HepG2 (cell line): ENCODE results near the gene DDX23. TPM values are rescaled to one million over a fixed set of nuclear protein-coding genes. Genes with fewer than 3 reads are reported as not detected.

Experiments
- ATAC-seq: fragments of 200-7000 bp; cut with Tn5 transposase; 3 replicates; pipeline ENCODE4 v1.9.1; 2020; ENCODE audit warnings: mild to moderate bottlenecking, moderate library complexity
- BruUV-seq: library from RNA; stranded (reverse); fragments of 400-500 nt; replicated peaks from 2 replicates; lab custom pipeline; 2021; lab: Mats Ljungman, UMichigan
- CTCF ChIA-PET: fragments of 300-600 bp; formaldehyde crosslinking; extraction: SDS; loops from one replicate; lab custom pipeline; 2021; ENCODE audit warnings: low total read pairs, inconsistent platforms, low intra/inter-chr PET ratio; lab: Yijun Ruan, JAX
- POLR2A ChIA-PET: fragments of 350-600 bp; sonication (Branson Sonifier 250); formaldehyde crosslinking; loops from one replicate; lab custom pipeline; 2020; ENCODE audit warnings: antibody characterized with exemption, inconsistent platforms; lab: Yijun Ruan, JAX
- DNase-seq: peaks from one replicate; pipeline ENCODE4 v3.0.0-alpha.2; 2015; ENCODE audit warnings: low spot score
- FAIRE-seq: peaks from 3 replicates; lab custom pipeline; 2011; peaks lifted over from hg19 to GRCh38; lab: Jason Lieb, UNC
- H2AFZ ChIP-seq: one replicate; pipeline ENCODE4 v1.6.1; 2011; ENCODE audit warnings: low read length, inconsistent platforms
- H3K27ac ChIP-seq: fragments of 300-600 bp; 3 replicates; pipeline ENCODE4 v1.8.0; 2011; ENCODE audit warnings: mixed run types, mild to moderate bottlenecking, mixed read lengths, low read length, inconsistent platforms; ENCODE audit not compliant: insufficient read depth; ENCODE audit errors: extremely low read length
- H3K27me3 ChIP-seq, 2 experiments: fragments of 200-600 bp in 1 of 2; 2 replicates in 1 of 2; 3 replicates in 1 of 2; pipeline versions ENCODE4 v1.6.0 to v1.8.0; 2011; ENCODE audit warnings: low read length in 2 of 2, mild to moderate bottlenecking in 2 of 2, moderate library complexity in 2 of 2, inconsistent platforms in 1 of 2; ENCODE audit not compliant: insufficient read depth in 2 of 2, control insufficient read depth in 1 of 2
- H3K36me3 ChIP-seq, 2 experiments: fragments of 200-600 bp in 1 of 2; replicated peaks in 1 of 2; 2 replicates in 1 of 2; 3 replicates in 1 of 2; pipeline versions ENCODE4 v1.5.1 to v1.8.0; 2011; ENCODE audit warnings: low read length in 2 of 2, inconsistent platforms in 1 of 2; ENCODE audit not compliant: insufficient read depth in 2 of 2, control insufficient read depth in 1 of 2
- H3K4me1 ChIP-seq: 2 replicates; pipeline ENCODE4 v1.5.1; 2012; ENCODE audit warnings: low read length, inconsistent platforms; ENCODE audit not compliant: insufficient read depth
- H3K4me2 ChIP-seq: 2 replicates; pipeline ENCODE4 v1.6.0; 2011; ENCODE audit warnings: low read depth, low read length, inconsistent platforms
- H3K4me3 ChIP-seq, 3 experiments: fragments of 200-600 bp in 1 of 3; sonication (generic), shearing (Covaris generic) in 1 of 3; replicated peaks in 1 of 3; 2 replicates each; pipeline ENCODE4 v1.5.1; 2011 to 2016; ENCODE audit warnings: low read length in 3 of 3, inconsistent platforms in 2 of 3, low read depth in 2 of 3, mild to moderate bottlenecking in 2 of 3, control low read depth in 1 of 3, mixed read lengths in 1 of 3; ENCODE audit not compliant: insufficient read depth in 1 of 3
- H3K79me2 ChIP-seq: one replicate; pipeline ENCODE4 v1.6.1; 2011; ENCODE audit warnings: low read length, inconsistent platforms; ENCODE audit not compliant: insufficient read depth
- H3K9ac ChIP-seq: 2 replicates; pipeline ENCODE4 v1.6.0; 2011; ENCODE audit warnings: mild to moderate bottlenecking, low read depth, low read length, inconsistent platforms; ENCODE audit not compliant: insufficient read depth
- H3K9me3 ChIP-seq: 2 replicates; pipeline ENCODE4 v1.5.1; 2012; ENCODE audit warnings: mild to moderate bottlenecking, low read length
- H4K20me1 ChIP-seq: 2 replicates; pipeline ENCODE4 v1.6.0; 2011; ENCODE audit warnings: inconsistent platforms, mild to moderate bottlenecking, low read length, moderate library complexity; ENCODE audit not compliant: insufficient read depth
- AKAP8 ChIP-seq: sonication (generic); formaldehyde crosslinking; IDR thresholded peaks from 2 replicates; pipeline ENCODE4 v1.5.1; 2020; ENCODE audit warnings: mild to moderate bottlenecking, missing genetic modification reagents
- ARID3A ChIP-seq: IDR thresholded peaks from 2 replicates; pipeline ENCODE4 v1.6.1; 2012; ENCODE audit warnings: low read depth, low read length, improper control_type of control experiment
- CREB3 ChIP-seq: sonication (generic); formaldehyde crosslinking; IDR thresholded peaks from 2 replicates; pipeline ENCODE4 v1.5.0; 2020; ENCODE audit warnings: missing genetic modification reagents
- FOXM1 ChIP-seq: sonication (generic); formaldehyde crosslinking; IDR thresholded peaks from 2 replicates; pipeline ENCODE4 v1.5.0; 2020; ENCODE audit warnings: missing genetic modification reagents
- GATAD2A ChIP-seq: IDR thresholded peaks from 2 replicates; pipeline ENCODE4 v1.6.1; 2016
- HNRNPLL ChIP-seq: fragments of 200-400 bp; formaldehyde crosslinking; IDR thresholded peaks from 2 replicates; pipeline ENCODE4 v1.6.1; 2017; ENCODE audit warnings: mild to moderate bottlenecking, low read depth, low read length; ENCODE audit not compliant: poor library complexity, severe bottlenecking
- KAT8 ChIP-seq: IDR thresholded peaks from 2 replicates; pipeline ENCODE4 v1.6.1; 2016; ENCODE audit warnings: missing genetic modification reagents, missing compliant biosample characterization
- MBD4 ChIP-seq: IDR thresholded peaks from 2 replicates; pipeline ENCODE4 v1.6.1; 2012; ENCODE audit warnings: low read length, inconsistent platforms, borderline replicate concordance
- ZHX1 ChIP-seq: sonication (generic); formaldehyde crosslinking; IDR thresholded peaks from 2 replicates; pipeline ENCODE4 v1.8.1; 2022; ENCODE audit warnings: low read depth, mild to moderate bottlenecking, missing genetic modification reagents
- ZNF296 ChIP-seq: sonication (generic); formaldehyde crosslinking; conservative IDR thresholded peaks from 2 replicates; pipeline ENCODE4 v1.5.0; 2020; ENCODE audit warnings: mild to moderate bottlenecking, missing genetic modification reagents
- ZNF883 ChIP-seq: sonication (generic); formaldehyde crosslinking; IDR thresholded peaks from 2 replicates; pipeline ENCODE4 v1.5.1; 2020; ENCODE audit warnings: mild to moderate bottlenecking, missing genetic modification reagents; ENCODE audit errors: not compliant biosample characterization
- WGBS: methylation state at CpG from one replicate; pipeline ENCODE4 v1.1.6; 2017; ENCODE audit warnings: low lambda C conversion rate; 5-methylcytosine and 5-hydroxymethylcytosine counted together
- in situ Hi-C: cut with HindIII; loops from 2 replicates; pipeline ENCODE4 v1.10.0; 2017; ENCODE audit warnings: low pct_unique_long_range_greater_than_20kb; ENCODE audit not compliant: extremely low pct_ligation_motif_present
- intact Hi-C: fragments of 100-400 bp; cut with micrococcal nuclease; formaldehyde crosslinking; loops from one replicate; pipeline ENCODE4 v1.10.0; 2022; ENCODE audit not compliant: unreplicated experiment
- polyA plus RNA-seq, 8 experiments: library from polyadenylated mRNA; depleted of rRNA in 3 of 8; stranded (reverse) in 7 of 8; unstranded in 1 of 8; fragments of >200 nt; fragmentation: Illumina TruSeq in 4 of 8; extraction: Trizol in 4 of 8; gene quantifications; 2 replicates each; pipeline versions ENCODE4 v1.2.1 to v1.2.3, GENCODE V29; 2011 to 2016; ENCODE audit warnings: low read depth in 4 of 8, missing spikeins in 1 of 8, mixed read lengths in 1 of 8; ENCODE audit not compliant: insufficient read depth in 1 of 8
- total RNA-seq, 5 experiments: library from RNA; depleted of rRNA; stranded (reverse); fragments of >200 nt; fragmentation: Illumina TruSeq; extraction: Trizol; gene quantifications; 2 replicates each; pipeline ENCODE4 v1.2.3, GENCODE V29; 2016; ENCODE audit warnings: low read depth in 1 of 5
- TF ChIP-seq, protein P1 (sequence below): IDR thresholded peaks from 2 replicates; pipeline ENCODE4 v1.6.1; 2016; ENCODE audit warnings: missing biosample characterization, missing genetic modification reagents, low read depth
- TF ChIP-seq, protein P2 (sequence below): sonication (generic); formaldehyde crosslinking; IDR thresholded peaks from 2 replicates; pipeline ENCODE4 v1.4.0; 2020; ENCODE audit warnings: missing genetic modification reagents

DDX23 gene
- total and polyA plus RNA-seq, 2 of the 13 experiments (the other 11 are each of a cell fraction or from before 2014, with no cell fraction given), result 35.7 to 90.0 TPM

DNA sequence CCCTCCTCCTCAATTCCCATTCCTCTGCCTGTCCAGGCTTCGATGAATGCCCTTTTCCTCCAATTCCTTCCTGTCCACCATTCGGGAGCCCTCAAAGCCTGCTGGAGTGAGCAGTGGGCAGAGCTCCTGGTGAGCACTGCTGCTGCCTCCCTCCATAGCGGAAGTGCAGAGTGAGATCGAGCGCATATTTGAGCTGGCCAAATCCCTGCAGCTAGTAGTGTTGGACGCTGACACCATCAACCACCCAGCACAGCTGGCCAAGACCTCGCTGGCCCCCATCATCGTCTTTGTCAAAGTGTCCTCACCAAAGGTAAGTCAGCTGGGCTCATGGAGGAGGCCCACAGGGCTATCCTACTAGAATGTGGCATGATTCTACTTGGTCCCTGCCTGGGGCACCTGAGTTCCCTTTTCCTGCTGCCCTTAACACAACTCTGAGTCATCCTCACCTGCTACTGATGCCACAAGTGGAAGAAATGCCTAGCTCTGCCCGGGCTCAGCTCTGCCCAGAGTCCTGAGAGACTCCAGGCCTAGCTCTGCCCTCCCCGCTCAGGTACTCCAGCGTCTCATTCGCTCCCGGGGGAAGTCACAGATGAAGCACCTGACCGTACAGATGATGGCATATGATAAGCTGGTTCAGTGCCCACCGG lies 25.6 kb downstream of the DDX23 start (continued):
- TF ChIP-seq ZHX1 (CRISPR knock-in tag), result no peak
- TF ChIP-seq, protein P1, sequence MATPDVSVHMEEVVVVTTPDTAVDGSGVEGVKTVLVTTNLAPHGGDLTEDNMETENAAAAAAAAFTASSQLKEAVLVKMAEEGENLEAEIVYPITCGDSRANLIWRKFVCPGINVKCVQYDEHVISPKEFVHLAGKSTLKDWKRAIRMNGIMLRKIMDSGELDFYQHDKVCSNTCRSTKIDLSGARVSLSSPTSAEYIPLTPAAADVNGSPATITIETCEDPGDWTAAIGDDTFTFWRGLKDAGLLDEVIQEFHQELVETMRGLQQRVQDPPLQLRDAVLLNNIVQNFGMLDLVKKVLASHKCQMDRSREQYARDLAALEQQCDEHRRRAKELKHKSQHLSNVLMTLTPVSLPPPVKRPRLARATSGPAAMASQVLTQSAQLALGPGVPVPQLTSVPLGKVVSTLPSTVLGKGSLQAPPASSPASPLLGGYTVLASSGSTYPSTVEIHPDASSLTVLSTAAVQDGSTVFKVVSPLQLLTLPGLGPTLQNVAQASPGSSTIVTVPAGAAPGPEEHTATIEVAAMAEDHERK (CRISPR knock-in tag), result no peak
- TF ChIP-seq FOXM1 (CRISPR knock-in tag), result no peak

DNA sequence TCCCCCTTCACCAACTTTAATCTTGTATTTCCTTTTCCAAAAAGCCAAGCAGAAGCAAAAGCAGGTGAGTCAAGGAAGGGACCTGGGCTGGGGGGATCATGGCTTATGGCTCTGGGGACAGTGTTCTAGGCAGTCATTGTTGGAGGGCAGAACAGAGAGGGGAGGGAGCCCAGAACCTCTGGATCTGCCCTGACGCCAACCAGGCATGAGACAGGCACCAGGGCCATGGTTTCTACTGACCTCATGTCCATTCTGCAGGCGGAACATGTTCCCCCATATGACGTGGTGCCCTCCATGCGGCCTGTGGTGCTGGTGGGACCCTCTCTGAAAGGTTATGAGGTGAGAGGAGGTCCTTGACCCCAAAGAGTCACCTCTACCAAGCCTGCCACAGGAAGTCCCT lies 27.1 kb downstream of the DDX23 start:
- peaks cover 2 to 7% of the 10 kb centered on the region in 2 experiments; a peak in 3 of 5 replicates for H3K36me3 ChIP-seq
- no peak for DNase-seq
- WGBS, result no CpG with 5 or more reads among the region's 4 CpGs
- FAIRE-seq, result no peak
- H3K27ac ChIP-seq, result no peak overlapping the region
- ChIA-PET CTCF (no interaction called here), POLR2A (no interaction called here)
- no peak overlapping the region for H3K9ac ChIP-seq
- BruUV-seq, result no TSS peak
- H3K9me3 ChIP-seq, result no peaks in the 10 kb centered on the region
- no peaks in the 10 kb centered on the region; the same call in 1 of the 2 replicates for H4K20me1 ChIP-seq
- H2AFZ ChIP-seq, result no peak overlapping the region
- no peak overlapping the region for H3K4me2 ChIP-seq
- ATAC-seq, result no peak
- in situ Hi-C loops (no loop called here), intact Hi-C loops (no loop called here)
- no peak overlapping the region for H3K4me3 ChIP-seq
- no peaks in the 10 kb centered on the region for H3K79me2 ChIP-seq
- peaks cover 4 to 53% of the 10 kb centered on the region in 2 experiments; a peak in 4 of 5 replicates for H3K27me3 ChIP-seq
- H3K4me1 ChIP-seq, result no peaks in the 10 kb centered on the region
- TF ChIP-seq ZNF296 (CRISPR knock-in tag), result no peak
- TF ChIP-seq GATAD2A, result no peak
- TF ChIP-seq CREB3 (CRISPR knock-in tag), result no peak
- TF ChIP-seq AKAP8 (CRISPR knock-in tag), result no peak
- no peak for TF ChIP-seq KAT8 (CRISPR knock-in tag)
- TF ChIP-seq, protein P2, sequence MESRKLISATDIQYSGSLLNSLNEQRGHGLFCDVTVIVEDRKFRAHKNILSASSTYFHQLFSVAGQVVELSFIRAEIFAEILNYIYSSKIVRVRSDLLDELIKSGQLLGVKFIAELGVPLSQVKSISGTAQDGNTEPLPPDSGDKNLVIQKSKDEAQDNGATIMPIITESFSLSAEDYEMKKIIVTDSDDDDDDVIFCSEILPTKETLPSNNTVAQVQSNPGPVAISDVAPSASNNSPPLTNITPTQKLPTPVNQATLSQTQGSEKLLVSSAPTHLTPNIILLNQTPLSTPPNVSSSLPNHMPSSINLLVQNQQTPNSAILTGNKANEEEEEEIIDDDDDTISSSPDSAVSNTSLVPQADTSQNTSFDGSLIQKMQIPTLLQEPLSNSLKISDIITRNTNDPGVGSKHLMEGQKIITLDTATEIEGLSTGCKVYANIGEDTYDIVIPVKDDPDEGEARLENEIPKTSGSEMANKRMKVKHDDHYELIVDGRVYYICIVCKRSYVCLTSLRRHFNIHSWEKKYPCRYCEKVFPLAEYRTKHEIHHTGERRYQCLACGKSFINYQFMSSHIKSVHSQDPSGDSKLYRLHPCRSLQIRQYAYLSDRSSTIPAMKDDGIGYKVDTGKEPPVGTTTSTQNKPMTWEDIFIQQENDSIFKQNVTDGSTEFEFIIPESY (CRISPR knock-in tag), result no peak
- no peak for TF ChIP-seq ARID3A
- no peak for TF ChIP-seq MBD4
- no peak for TF ChIP-seq HNRNPLL
- TF ChIP-seq ZNF883 (CRISPR knock-in tag), result no peak
